ENCODE data around the gene YPEL3.
"Not testable (repeated sequence)": the region's sequence is repeated elsewhere in the genome, so short reads cannot be mapped to it uniquely, and the experiment has no call there.

The YPEL3 gene

GRCh38 chr16:30096105-30096861, at the start of gene YPEL3:
Gene YPEL3 (minus strand): TSS chr16:30096213. CDS start chr16:30095482, 731 bp downstream.
- DNase-seq (ENCODE audit: low read depth), result peak; percentile 92

GRCh38 chr16:30145657-30146056, 49.6 kb upstream of the YPEL3 start:
- DNase-seq (ENCODE audit: low read depth), result no peak

- DNase-seq (ENCODE audit: low read depth), result no peak
Measured at GRCh38 chr16:30144917-30145316, 48.9 kb upstream of the YPEL3 start.

- no peak for DNase-seq (ENCODE audit: low read depth)
Measured at GRCh38 chr16:30144017-30144416, 48.0 kb upstream of the YPEL3 start.

- DNase-seq (ENCODE audit: low read depth), result no peak
Measured at GRCh38 chr16:30143347-30143702, 47.3 kb upstream of the YPEL3 start.

GRCh38 chr16:30142672-30143346, 46.8 kb upstream of the YPEL3 start:
- no peak for DNase-seq (ENCODE audit: low read depth)

- no peak for DNase-seq (ENCODE audit: low read depth)
Measured at GRCh38 chr16:30141750-30142149, 45.7 kb upstream of the YPEL3 start.

- DNase-seq (ENCODE audit: low read depth), result no peak
Measured at GRCh38 chr16:30139583-30140481, 43.8 kb upstream of the YPEL3 start.

- DNase-seq (ENCODE audit: low read depth), result no peak
Measured at GRCh38 chr16:30137897-30138296, 41.9 kb upstream of the YPEL3 start.

GRCh38 chr16:30136971-30137605, 41.1 kb upstream of the YPEL3 start:
- no peak for DNase-seq (ENCODE audit: low read depth)

- no peak for DNase-seq (ENCODE audit: low read depth)
Measured at GRCh38 chr16:30132591-30132990, 36.6 kb upstream of the YPEL3 start.

GRCh38 chr16:30131869-30132475, 36.0 kb upstream of the YPEL3 start:
- DNase-seq (ENCODE audit: low read depth), result peak; percentile 26

GRCh38 chr16:30127993-30128392, 32.0 kb upstream of the YPEL3 start:
- DNase-seq (ENCODE audit: low read depth), result no peak

GRCh38 chr16:30125690-30126089, 29.7 kb upstream of the YPEL3 start:
- DNase-seq (ENCODE audit: low read depth), result not testable (repeated sequence)

- DNase-seq (ENCODE audit: low read depth), result no peak
Measured at GRCh38 chr16:30124985-30125379, 29.0 kb upstream of the YPEL3 start.

- DNase-seq (ENCODE audit: low read depth), result no peak
Measured at GRCh38 chr16:30122604-30123160, 26.7 kb upstream of the YPEL3 start.

- peak; percentile 62 for DNase-seq (ENCODE audit: low read depth)
Measured at GRCh38 chr16:30121741-30122571, 25.9 kb upstream of the YPEL3 start.

- no peak for DNase-seq (ENCODE audit: low read depth)
Measured at GRCh38 chr16:30120340-30121105, 24.5 kb upstream of the YPEL3 start.

GRCh38 chr16:30119428-30119827, 23.4 kb upstream of the YPEL3 start:
- DNase-seq (ENCODE audit: low read depth), result no peak

- no peak for DNase-seq (ENCODE audit: low read depth)
Measured at GRCh38 chr16:30117768-30118167, 21.8 kb upstream of the YPEL3 start.
